ENCODE results near the gene ERC2.

The ERC2 gene

DNA sequence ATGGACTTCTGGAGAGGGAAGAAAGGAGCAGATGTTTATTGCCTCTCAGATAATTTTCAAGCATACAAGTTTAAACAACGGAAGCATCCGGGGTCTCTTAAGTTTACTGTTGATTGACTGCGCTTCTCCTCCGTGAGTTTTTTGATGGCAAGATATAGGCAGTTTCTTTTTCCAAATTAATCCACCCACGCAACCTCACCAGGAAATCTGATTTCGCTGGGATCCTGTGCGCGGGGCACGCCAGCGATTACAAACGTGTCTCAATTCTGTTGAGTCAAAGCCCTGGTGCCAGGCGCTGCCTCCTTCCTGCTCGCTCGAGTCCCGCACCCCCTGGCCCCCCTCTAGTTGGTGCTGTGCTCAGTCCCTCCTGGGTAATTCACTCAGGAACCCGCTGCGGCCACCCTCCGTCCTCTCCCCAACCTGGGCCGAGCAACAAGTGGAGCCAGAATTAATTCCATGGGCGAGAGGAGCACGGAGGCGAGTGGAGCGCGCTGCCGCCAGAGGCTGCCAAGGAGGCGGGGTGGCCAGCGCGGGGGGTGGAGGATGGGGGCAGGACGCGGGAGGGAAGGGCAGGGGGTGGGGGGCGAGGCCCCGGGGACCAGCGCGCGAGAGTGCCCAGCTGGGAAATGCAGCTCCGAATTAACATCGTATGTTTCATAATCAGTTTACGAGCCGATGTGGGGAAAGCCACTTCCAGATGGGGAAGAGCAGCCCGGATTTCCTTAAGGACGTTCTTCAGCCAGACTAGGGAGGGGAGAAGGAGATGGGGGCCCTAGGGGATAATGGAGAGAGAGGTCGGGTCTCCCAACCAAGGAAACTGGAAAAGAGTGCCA is 987.1 kb downstream of the ERC2 start:
- no peak for DNase-seq

DNA sequence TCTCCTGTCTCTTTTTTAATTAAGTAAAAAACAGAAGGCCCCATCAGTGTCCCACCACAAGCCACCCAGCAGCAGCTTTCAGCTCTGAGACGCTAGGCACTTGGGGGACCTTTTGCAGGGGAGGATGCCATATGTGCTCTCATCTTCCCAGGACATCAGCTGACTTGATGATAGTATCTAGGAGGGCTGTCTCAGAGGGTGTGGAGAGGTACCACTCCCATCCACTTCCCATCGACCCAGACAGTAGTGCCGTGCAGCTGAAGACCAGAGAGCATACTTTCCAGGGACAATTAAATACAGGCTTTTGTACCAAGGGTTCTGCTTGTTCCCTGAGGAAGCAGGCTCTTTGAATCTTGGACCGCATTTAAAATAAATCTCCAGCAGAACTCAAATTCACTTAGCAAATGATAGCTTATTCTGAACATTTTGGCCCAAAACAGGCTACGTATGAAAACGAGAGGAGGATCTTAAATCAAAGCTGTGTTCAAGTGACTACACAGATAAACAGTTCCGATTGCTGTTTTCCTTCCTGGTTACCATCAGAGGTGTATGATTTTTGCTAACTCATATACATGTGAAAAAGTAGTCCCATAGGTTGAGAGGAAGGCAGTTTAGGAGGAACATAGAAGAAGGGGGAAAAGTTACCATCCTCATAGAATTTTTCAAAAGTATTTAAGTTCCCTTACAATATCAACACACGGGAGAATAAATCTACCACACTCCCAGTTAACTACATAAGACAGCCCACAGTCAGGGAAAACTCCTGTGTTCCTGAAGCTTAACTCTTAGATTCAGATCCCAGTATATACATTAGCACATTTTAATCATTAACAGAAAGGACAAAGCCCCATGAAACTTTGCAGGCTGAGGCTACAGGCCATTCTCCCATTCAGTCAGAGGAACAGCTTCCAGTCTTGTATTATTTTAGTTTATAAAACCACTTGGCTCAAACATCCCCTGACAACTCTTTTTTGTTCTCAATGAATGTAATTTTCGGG is 990.7 kb downstream of the ERC2 start:
- DNase-seq, result no peak

DNA sequence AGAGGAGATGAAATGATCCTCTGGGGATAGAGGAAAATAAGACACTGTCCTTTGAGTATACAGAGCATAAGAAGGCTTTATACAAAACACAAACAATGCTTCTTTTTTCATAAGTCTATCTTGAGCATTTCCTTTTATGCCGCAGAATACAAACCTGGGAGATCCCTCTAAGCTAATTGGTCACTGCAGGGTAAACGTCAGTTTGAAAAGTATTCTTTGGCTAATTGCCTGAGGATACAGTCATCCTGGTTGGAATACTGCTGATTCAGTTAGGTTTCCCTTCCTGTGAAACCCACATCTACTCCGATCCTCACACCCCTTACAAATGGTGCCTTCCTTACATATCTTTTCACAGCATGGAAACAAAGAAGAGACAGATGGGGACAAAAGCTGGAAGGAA is 991.8 kb downstream of the ERC2 start:
- no peak for DNase-seq

DNA sequence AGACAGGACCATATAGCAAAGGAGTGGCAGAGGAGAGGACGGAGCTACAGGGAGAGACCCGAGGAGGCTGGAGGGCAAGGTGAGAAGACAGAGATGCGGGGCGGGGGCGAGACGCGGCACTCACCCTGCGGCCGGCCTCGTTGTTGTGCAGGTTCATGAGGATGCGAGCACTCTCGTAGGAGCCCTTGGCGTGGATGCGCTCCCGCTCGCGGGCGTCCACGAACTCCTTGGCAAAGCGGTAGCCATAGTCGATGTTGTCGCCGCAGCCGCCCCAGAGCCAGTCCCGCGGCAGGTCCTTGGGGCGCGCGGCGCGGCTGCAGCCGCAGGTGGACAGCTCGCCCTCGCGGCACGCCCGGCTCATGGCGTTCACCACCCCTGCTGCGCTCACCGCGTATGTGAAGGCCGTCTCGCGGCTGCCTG is 994.0 kb downstream of the ERC2 start:
- DNase-seq, result no peak

DNA sequence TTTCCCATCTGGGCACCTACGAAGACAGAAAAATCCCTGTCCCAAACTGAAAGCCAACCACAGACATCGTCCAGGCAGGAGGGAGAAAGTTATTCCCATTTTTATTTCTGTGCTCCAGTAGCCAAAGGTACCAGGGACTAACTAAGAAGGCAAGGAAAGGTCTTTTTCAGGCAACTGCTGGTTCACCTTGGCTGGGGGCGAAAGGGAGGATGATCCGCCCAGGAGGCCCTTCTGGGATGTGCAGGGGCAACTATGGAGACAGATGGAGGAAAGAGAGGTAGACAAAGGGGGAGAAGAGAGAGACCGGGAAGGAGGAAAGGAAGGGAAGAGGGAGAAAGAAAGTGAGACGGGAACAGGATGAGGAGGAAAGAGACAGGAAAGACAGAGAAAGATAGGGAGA is 994.5 kb downstream of the ERC2 start:
- no peak for DNase-seq

DNA sequence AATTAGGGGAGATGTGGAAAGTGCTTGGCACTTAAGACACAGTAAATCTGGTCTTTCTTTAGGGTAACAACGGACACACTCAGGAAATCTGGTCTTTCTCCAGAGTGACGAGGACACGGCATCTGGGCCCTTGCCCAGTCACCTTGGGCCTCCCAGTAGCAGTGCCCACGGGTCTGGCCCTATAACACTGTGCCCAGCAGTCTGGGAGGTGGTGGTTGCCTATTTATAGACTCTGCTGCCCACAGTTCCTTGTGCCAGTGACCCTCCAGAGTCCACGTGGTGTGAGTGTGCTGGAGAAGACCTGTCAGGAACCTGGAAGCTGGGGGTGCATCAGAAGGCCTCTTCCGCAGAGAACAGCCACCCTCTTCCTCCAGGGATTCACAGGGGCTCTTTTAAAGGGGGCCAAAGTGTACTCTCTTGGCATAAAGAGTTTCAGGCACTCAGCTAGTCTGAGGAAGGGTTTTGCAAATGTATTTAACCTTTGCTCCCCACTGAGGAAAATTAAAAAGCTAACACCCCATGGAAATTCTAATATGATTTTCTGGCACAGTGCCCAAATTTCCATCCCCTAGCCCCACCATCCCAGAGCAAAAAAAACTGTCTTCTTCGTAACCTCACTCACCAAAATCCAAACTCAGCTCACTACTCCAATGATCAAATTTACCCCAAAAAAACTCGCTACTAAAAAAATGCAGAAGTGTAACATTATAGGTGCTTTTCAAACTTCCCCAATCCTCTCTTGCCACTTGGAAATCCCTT is 996.6 kb downstream of the ERC2 start:
- no peak for DNase-seq

DNA sequence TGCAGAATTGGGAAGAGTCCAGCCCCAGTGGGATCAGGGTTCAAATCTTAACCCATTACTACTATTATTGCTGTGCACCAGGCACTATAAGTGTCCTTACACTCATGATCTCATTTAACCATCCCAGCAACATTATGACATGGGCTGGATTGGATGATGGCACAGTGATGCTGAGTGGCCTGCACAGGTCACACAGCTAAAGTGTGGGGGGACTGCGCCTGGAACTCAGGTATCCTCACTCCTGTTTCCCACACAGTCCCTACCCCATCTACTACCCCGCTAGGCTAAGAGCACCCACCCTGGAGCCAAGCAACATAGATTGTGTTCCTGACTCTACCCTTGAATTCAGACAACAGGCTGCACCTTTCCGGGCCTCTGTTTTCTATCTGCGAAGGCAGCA is 997.2 kb downstream of the ERC2 start:
- DNase-seq, result no peak

DNA sequence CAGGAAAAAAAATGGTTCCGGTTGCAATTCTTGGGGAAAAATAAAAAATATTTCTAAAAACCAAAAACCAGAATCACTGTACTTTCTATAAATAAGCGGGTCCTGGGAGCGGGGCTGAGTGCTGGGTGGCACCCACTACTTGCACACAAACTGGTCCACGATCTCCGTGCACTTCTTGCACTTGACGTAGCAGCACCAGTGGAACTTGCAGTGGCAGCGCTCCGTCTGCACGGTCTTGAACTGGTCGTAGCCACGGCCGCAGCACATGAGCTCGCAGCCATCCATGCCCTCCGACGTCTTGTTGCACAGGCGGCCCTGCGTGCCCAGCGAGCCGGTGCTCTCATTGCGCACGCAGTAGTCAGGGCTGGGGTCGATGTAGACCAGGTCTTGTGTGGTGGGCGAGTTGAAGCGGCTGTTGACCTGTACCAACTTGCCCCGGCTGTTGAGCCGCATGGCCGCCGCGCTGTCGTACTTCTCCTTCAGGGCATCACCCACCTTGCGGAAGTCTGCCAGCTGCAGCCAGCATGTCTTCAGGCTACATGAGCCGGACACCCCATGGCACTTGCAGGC is 998.2 kb downstream of the ERC2 start:
- no peak for DNase-seq

DNA sequence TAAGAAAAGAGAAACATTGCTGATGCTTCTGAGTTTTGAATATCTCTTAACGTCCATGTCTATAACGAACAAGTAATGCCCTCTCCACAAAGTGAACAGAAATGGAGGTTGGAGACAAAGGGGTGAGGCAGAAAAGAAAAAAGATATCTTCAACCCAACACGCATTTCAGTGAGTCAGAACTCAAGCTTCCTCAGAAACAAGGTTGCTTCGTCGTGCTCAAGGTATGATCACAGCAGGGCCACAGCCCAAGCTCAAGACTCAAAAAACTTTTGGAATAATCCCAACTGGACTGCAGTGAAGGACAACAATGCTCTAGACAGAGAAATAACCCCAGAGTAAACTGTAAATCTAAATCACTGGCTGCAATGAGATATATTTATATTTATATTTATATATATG is 1000.0 kb downstream of the ERC2 start:
- DNase-seq, result no peak

DNA sequence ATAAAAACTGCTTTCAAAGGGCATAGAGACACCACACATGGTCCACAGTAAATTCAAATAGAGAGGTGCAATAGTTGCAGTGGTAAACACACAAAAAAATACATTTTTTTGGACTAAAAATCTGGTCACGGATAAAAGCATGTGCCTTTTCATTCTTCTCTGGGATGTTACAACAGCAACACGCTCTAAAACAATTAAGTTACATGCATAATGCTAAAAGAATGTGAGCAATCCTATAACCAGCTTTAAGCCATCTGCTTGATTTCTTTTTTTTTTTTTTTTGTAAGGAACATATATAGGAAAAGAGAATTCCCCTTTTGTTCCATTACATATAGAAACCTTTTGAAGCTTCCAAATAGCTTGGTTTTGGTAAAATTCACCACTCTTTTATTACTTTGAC is 1001.2 kb downstream of the ERC2 start:
- DNase-seq, result no peak

DNA sequence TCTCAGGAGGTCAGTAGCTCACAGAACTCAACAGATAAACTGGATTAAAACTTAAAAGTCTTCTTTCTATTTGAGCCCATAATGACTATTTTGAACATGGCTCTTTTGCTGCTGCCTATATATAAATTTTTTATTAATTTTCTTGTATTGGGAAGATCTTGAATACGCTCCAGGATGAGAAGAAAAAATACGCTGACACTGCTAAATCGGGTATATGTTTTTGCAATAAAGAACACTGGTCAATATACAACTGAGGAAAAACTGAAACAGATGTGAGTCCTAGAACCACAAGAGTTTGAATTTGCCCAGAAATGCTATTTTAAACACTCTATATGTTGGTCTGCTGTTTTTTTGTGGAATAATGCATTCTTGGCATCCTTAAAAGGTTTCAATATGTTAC is 1001.7 kb downstream of the ERC2 start:
- DNase-seq, result no peak

DNA sequence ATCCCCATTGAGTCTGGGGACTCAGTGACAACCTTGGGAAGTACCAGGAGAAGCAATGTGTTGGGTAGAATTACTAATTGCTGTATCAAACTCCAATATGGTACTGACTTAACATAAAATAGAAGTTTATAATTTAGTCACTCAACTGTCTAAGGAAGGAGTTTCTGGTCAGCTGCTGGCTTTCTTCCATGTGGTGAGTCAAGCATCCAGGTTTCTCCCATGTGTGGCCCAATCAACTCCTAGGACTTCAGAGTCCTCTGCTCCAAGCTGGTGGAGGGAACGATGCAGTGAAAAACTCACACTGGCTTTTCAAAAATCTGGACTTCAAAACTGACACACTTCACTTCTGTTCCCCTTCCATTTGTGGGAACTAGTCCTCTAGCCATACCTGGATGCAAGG is 1006.4 kb downstream of the ERC2 start:
- no peak for DNase-seq

DNA sequence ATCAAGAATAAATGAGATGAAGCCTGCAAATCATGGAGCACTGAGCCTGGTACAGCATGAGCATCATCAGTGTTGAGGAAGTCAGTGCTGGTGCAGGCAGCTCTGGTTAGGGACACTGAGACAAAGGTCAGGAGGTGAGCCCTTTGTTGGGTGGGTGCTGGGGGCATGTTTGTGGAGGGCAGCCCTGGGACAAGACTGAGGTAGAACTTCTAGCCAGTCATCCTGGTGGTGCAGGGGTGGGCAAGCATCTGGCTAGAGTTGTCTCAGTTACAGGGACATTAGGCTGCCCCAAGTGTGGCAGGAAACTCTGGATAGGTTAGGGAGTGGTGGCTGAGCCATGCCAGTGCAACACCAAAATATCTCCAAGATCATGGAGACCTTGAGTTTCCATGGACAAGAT is 1008.4 kb downstream of the ERC2 start:
- no peak for DNase-seq
